Mesodermal cell (in vitro differentiated cells): ENCODE data around the gene TIMM21.

Experiments
- H3K27ac ChIP-seq: 2 replicates; pipeline ENCODE4 v1.7.0; 2013; ENCODE audit warnings: mild to moderate bottlenecking, low read depth, low read length, moderate library complexity; ENCODE audit not compliant: severe bottlenecking
- H3K36me3 ChIP-seq: 2 replicates; pipeline ENCODE4 v1.7.1; 2013; ENCODE audit warnings: mild to moderate bottlenecking, low read length, moderate library complexity; ENCODE audit not compliant: control insufficient read depth, insufficient read depth
- H3K4me1 ChIP-seq: one replicate; pipeline ENCODE4 v1.7.1; 2013; ENCODE audit warnings: mild to moderate bottlenecking, low read length; ENCODE audit not compliant: insufficient read depth, control insufficient read depth, poor library complexity, severe bottlenecking
- H3K4me3 ChIP-seq: 2 replicates; pipeline ENCODE4 v1.7.0; 2013; ENCODE audit warnings: low read length, control low read depth, mild to moderate bottlenecking; ENCODE audit not compliant: insufficient read depth, poor library complexity, severe bottlenecking; ENCODE audit errors: extremely low read depth
- H3K9me3 ChIP-seq: 2 replicates; pipeline ENCODE4 v1.7.1; 2013; ENCODE audit warnings: mild to moderate bottlenecking, low read length, moderate library complexity; ENCODE audit not compliant: control insufficient read depth
- WGBS, 2 experiments: methylation state at CpG; one replicate each; pipeline ENCODE4 v1.1.5; 2013; ENCODE audit warnings: missing lambda C conversion rate in 2 of 2; ENCODE audit not compliant: insufficient coverage in 2 of 2; 5-methylcytosine and 5-hydroxymethylcytosine counted together

The TIMM21 gene

GRCh38 chr18:74126684-74127655, 21.4 kb upstream of the TIMM21 start:
- Histone ChIP-seq H3K36me3 (no peaks in the 10 kb centered on the region), H3K4me3 (no peak overlapping the region), H3K9me3 (no peaks in the 10 kb centered on the region), H3K4me1 (no peaks in the 10 kb centered on the region), H3K27ac (no peak overlapping the region)
- WGBS, 2 experiments: 69 to 74% methylated on average over 5 to 9 of the region's 10 CpGs

- Histone ChIP-seq H3K9me3 (no peaks in the 10 kb centered on the region), H3K4me1 (no peaks in the 10 kb centered on the region), H3K27ac (no peak overlapping the region), H3K4me3 (no peak overlapping the region), H3K36me3 (no peaks in the 10 kb centered on the region)
- 72 to 77% methylated on average over 2 to 3 of the region's 3 CpGs for WGBS, 2 experiments
Measured at GRCh38 chr18:74128159-74128558, 20.2 kb upstream of the TIMM21 start.

- Histone ChIP-seq H3K4me1 (no peaks in the 10 kb centered on the region), H3K27ac (no peak overlapping the region), H3K36me3 (no peaks in the 10 kb centered on the region), H3K9me3 (no peaks in the 10 kb centered on the region), H3K4me3 (no peak overlapping the region)
- 100% methylated on average over 1 of the region's 3 CpGs; no CpG with 5 or more reads in 1 of the 2 experiments for WGBS, 2 experiments
Measured at GRCh38 chr18:74131124-74131523, 17.2 kb upstream of the TIMM21 start.

- H3K36me3 ChIP-seq: no peaks in the 10 kb centered on the region
- no peaks in the 10 kb centered on the region for H3K4me1 ChIP-seq
- no peaks in the 10 kb centered on the region for H3K9me3 ChIP-seq
- no peak overlapping the region for H3K4me3 ChIP-seq
- WGBS, 2 experiments: 88 to 100% methylated on average over 1 of the region's 3 CpGs
- H3K27ac ChIP-seq: no peak overlapping the region
Measured at GRCh38 chr18:74132201-74132600, 16.1 kb upstream of the TIMM21 start.

- Histone ChIP-seq H3K4me1 (no peaks in the 10 kb centered on the region), H3K9me3 (no peaks in the 10 kb centered on the region), H3K27ac (no peak overlapping the region), H3K36me3 (no peaks in the 10 kb centered on the region), H3K4me3 (no peak overlapping the region)
- WGBS, 2 experiments: 91 to 94% methylated on average over 7 to 12 of the region's 12 CpGs
Measured at GRCh38 chr18:74137920-74138538, 10.3 kb upstream of the TIMM21 start.

- Histone ChIP-seq H3K9me3 (no peaks in the 10 kb centered on the region), H3K4me1 (no peaks in the 10 kb centered on the region), H3K4me3 (no peak overlapping the region), H3K27ac (no peak overlapping the region), H3K36me3 (no peaks in the 10 kb centered on the region)
- WGBS, 2 experiments: 85% methylated on average over 1 of the region's 2 CpGs; no CpG with 5 or more reads in 1 of the 2 experiments
Measured at GRCh38 chr18:74139411-74139810, 8.9 kb upstream of the TIMM21 start.

- Histone ChIP-seq H3K4me1 (no peaks in the 10 kb centered on the region), H3K27ac (no peak overlapping the region), H3K4me3 (no peak overlapping the region), H3K9me3 (no peaks in the 10 kb centered on the region), H3K36me3 (no peaks in the 10 kb centered on the region)
- WGBS, 2 experiments: 100% methylated on average over 1 of the region's 3 CpGs; no CpG with 5 or more reads in 1 of the 2 experiments
Measured at GRCh38 chr18:74139888-74140287, 8.4 kb upstream of the TIMM21 start.

- Histone ChIP-seq H3K27ac (no peak overlapping the region), H3K36me3 (no peaks in the 10 kb centered on the region), H3K9me3 (no peaks in the 10 kb centered on the region), H3K4me1 (no peaks in the 10 kb centered on the region), H3K4me3 (no peak overlapping the region)
- WGBS, 2 experiments: no CpG with 5 or more reads among the region's 1 CpG
Measured at GRCh38 chr18:74140582-74140981, 7.7 kb upstream of the TIMM21 start.

- no peaks in the 10 kb centered on the region for H3K36me3 ChIP-seq
- no peaks in the 10 kb centered on the region for H3K4me1 ChIP-seq
- no peak overlapping the region for H3K27ac ChIP-seq
- H3K4me3 ChIP-seq: no peak overlapping the region
- WGBS, 2 experiments: 79% methylated on average over 2 of the region's 2 CpGs
- H3K9me3 ChIP-seq: no peaks in the 10 kb centered on the region
Measured at GRCh38 chr18:74141667-74142066, 6.7 kb upstream of the TIMM21 start.

GRCh38 chr18:74142252-74142651, 6.1 kb upstream of the TIMM21 start:
- no peak overlapping the region for H3K27ac ChIP-seq
- H3K36me3 ChIP-seq: no peaks in the 10 kb centered on the region
- no peak overlapping the region for H3K4me3 ChIP-seq
- WGBS, 2 experiments: 90 to 93% methylated on average over 1 to 2 of the region's 2 CpGs
- no peaks in the 10 kb centered on the region for H3K9me3 ChIP-seq
- no peaks in the 10 kb centered on the region for H3K4me1 ChIP-seq

- Histone ChIP-seq H3K9me3 (no peaks in the 10 kb centered on the region), H3K36me3 (peaks cover 14% of the 10 kb centered on the region), H3K4me3 (peak overlapping the region; percentile 93), H3K4me1 (peaks cover 6% of the 10 kb centered on the region), H3K27ac (no peak overlapping the region)
- WGBS, 2 experiments: 77 to 100% methylated on average over 1 to 3 of the region's 3 CpGs
Measured at GRCh38 chr18:74146756-74147155, 1.6 kb upstream of the TIMM21 start.
